Trophoblast cell (in vitro differentiated cells and primary cell): Measurements from ENCODE around the gene NEUROD2.

Experiments
- DNase-seq, 2 donors: peaks; one replicate each; pipeline ENCODE4 v3.0.0-alpha.2; 2016
- H2AFZ ChIP-seq: 2 replicates; pipeline ENCODE4 v1.6.1; 2013; ENCODE audit warnings: low read length, moderate library complexity, mild to moderate bottlenecking; ENCODE audit not compliant: insufficient read depth, poor library complexity
- H2AK5ac ChIP-seq: 2 replicates; pipeline ENCODE4 v1.6.1; 2013; ENCODE audit warnings: mild to moderate bottlenecking, low read length
- H2BK120ac ChIP-seq: 2 replicates; pipeline ENCODE4 v1.6.1; 2013; ENCODE audit warnings: low read length, mild to moderate bottlenecking, moderate library complexity; ENCODE audit not compliant: insufficient read depth, poor library complexity
- H2BK12ac ChIP-seq: 2 replicates; pipeline ENCODE4 v1.6.1; 2013; ENCODE audit warnings: mild to moderate bottlenecking, low read length, moderate library complexity
- H2BK5ac ChIP-seq: 2 replicates; pipeline ENCODE4 v1.6.1; 2013; ENCODE audit warnings: low read length, low read depth, moderate library complexity, mild to moderate bottlenecking; ENCODE audit not compliant: poor library complexity
- H3K14ac ChIP-seq: 2 replicates; pipeline ENCODE4 v1.6.1; 2013; ENCODE audit warnings: mild to moderate bottlenecking, low read length
- H3K18ac ChIP-seq: 2 replicates; pipeline ENCODE4 v1.6.1; 2013; ENCODE audit warnings: mild to moderate bottlenecking, low read length
- H3K23ac ChIP-seq: 2 replicates; pipeline ENCODE4 v1.6.1; 2013; ENCODE audit warnings: low read length
- H3K27ac ChIP-seq: 2 replicates; pipeline ENCODE4 v1.5.1; 2013; ENCODE audit warnings: low read depth, mild to moderate bottlenecking, inconsistent platforms, low read length, moderate library complexity
- H3K27me3 ChIP-seq: 2 replicates; pipeline ENCODE4 v1.6.1; 2013; ENCODE audit warnings: inconsistent platforms, mild to moderate bottlenecking, low read length, moderate library complexity; ENCODE audit not compliant: insufficient read depth
- H3K36me3 ChIP-seq, 2 experiments: 1 replicate in 1 of 2; 2 replicates in 1 of 2; pipeline ENCODE4 v1.6.1; 2013; ENCODE audit warnings: low read length in 2 of 2, mild to moderate bottlenecking in 2 of 2, moderate library complexity in 1 of 2; ENCODE audit not compliant: insufficient read depth in 2 of 2, control insufficient read depth in 1 of 2
- H3K4ac ChIP-seq: 2 replicates; pipeline ENCODE4 v1.6.1; 2013; ENCODE audit warnings: low read depth, mild to moderate bottlenecking, low read length, moderate library complexity
- H3K4me1 ChIP-seq, 2 experiments: 1 replicate in 1 of 2; 2 replicates in 1 of 2; pipeline ENCODE4 v1.6.1; 2013; ENCODE audit warnings: low read length in 2 of 2, mild to moderate bottlenecking in 2 of 2, moderate library complexity in 1 of 2; ENCODE audit not compliant: insufficient read depth in 2 of 2, control insufficient read depth in 1 of 2
- H3K4me2 ChIP-seq: 2 replicates; pipeline ENCODE4 v1.6.1; 2013; ENCODE audit warnings: inconsistent platforms, mild to moderate bottlenecking, low read length, moderate library complexity
- H3K4me3 ChIP-seq: 2 replicates; pipeline ENCODE4 v1.5.1; 2013; ENCODE audit warnings: mild to moderate bottlenecking, low read depth, low read length, inconsistent platforms
- H3K79me1 ChIP-seq: one replicate; pipeline ENCODE4 v1.6.1; 2013; ENCODE audit warnings: low read length
- H3K79me2 ChIP-seq: 2 replicates; pipeline ENCODE4 v1.6.1; 2013; ENCODE audit warnings: low read length, mild to moderate bottlenecking; ENCODE audit not compliant: control insufficient read depth, insufficient read depth, poor library complexity
- H3K9ac ChIP-seq: 2 replicates; pipeline ENCODE4 v1.6.1; 2013; ENCODE audit warnings: mild to moderate bottlenecking, low read length
- H3K9me3 ChIP-seq: 2 replicates; pipeline ENCODE4 v1.6.1; 2013; ENCODE audit warnings: low read depth, mild to moderate bottlenecking, control low read depth, inconsistent platforms, low read length; ENCODE audit not compliant: insufficient read depth
- H4K12ac ChIP-seq: 2 replicates; pipeline ENCODE4 v1.6.1; 2013; ENCODE audit warnings: low read depth, mild to moderate bottlenecking, low read length, moderate library complexity
- H4K8ac ChIP-seq: 2 replicates; pipeline ENCODE4 v1.6.1; 2013; ENCODE audit warnings: low read depth, mild to moderate bottlenecking, low read length, moderate library complexity
- H4K91ac ChIP-seq: one replicate; pipeline ENCODE4 v1.6.1; 2013; ENCODE audit warnings: low read depth, mild to moderate bottlenecking, low read length, moderate library complexity
- WGBS: extraction: QIAGEN DNeasy Blood & Tissue Kit; methylation state at CpG from one replicate; pipeline ENCODE4 v1.1.7; 2013; ENCODE audit warnings: missing lambda C conversion rate; ENCODE audit not compliant: insufficient read length, insufficient coverage; ENCODE audit errors: extremely low coverage; 5-methylcytosine and 5-hydroxymethylcytosine counted together

Gene NEUROD2

GRCh38 chr17:39569126-39569525 is 38.6 kb downstream of the NEUROD2 start:
- no peaks in the 10 kb centered on the region for H3K9me3 ChIP-seq
- no peak overlapping the region for H4K12ac ChIP-seq
- peaks cover 6 to 9% of the 10 kb centered on the region in 2 experiments for H3K36me3 ChIP-seq
- no peak overlapping the region for H3K4me2 ChIP-seq
- H3K14ac ChIP-seq: no peak overlapping the region
- no peak overlapping the region for H4K91ac ChIP-seq
- no peak overlapping the region for H2BK5ac ChIP-seq
- no peak overlapping the region for H2AK5ac ChIP-seq
- no peak overlapping the region for H4K8ac ChIP-seq
- no peak for DNase-seq
- H3K79me2 ChIP-seq: peaks cover 1% of the 10 kb centered on the region
- H3K4me1 ChIP-seq: peaks cover 3% of the 10 kb centered on the region in 2 experiments
- H2AFZ ChIP-seq: no peak overlapping the region
- H3K4ac ChIP-seq: no peak overlapping the region
- H3K9ac ChIP-seq: no peak overlapping the region
- no peak overlapping the region for H2BK120ac ChIP-seq
- H3K79me1 ChIP-seq: peaks cover 2% of the 10 kb centered on the region
- no peak overlapping the region for H3K27ac ChIP-seq
- no peak overlapping the region for H3K4me3 ChIP-seq
- no peak overlapping the region for H2BK12ac ChIP-seq
- H3K23ac ChIP-seq: no peak overlapping the region
- WGBS: no CpG with 5 or more reads among the region's 1 CpG
- no peaks in the 10 kb centered on the region for H3K27me3 ChIP-seq
- no peak overlapping the region for H3K18ac ChIP-seq

GRCh38 chr17:39568702-39569101 is 39.0 kb downstream of the NEUROD2 start:
- H3K4me3 ChIP-seq: no peak overlapping the region
- peaks cover 2% of the 10 kb centered on the region for H3K79me1 ChIP-seq
- H2AK5ac ChIP-seq: no peak overlapping the region
- no peaks in the 10 kb centered on the region for H3K9me3 ChIP-seq
- H2BK12ac ChIP-seq: no peak overlapping the region
- H3K27me3 ChIP-seq: no peaks in the 10 kb centered on the region
- H2AFZ ChIP-seq: no peak overlapping the region
- H3K9ac ChIP-seq: no peak overlapping the region
- H4K8ac ChIP-seq: no peak overlapping the region
- H4K91ac ChIP-seq: no peak overlapping the region
- H3K14ac ChIP-seq: no peak overlapping the region
- whole genome bisulfite sequencing: no CpG with 5 or more reads among the region's 9 CpGs
- no peak overlapping the region for H3K27ac ChIP-seq
- H2BK120ac ChIP-seq: no peak overlapping the region
- no peak overlapping the region for H3K18ac ChIP-seq
- no peak for DNase-seq
- no peak overlapping the region for H3K4me2 ChIP-seq
- no peak overlapping the region for H3K4ac ChIP-seq
- no peak overlapping the region for H3K23ac ChIP-seq
- H2BK5ac ChIP-seq: no peak overlapping the region
- H3K36me3 ChIP-seq: peaks cover 6 to 9% of the 10 kb centered on the region in 2 experiments
- no peak overlapping the region for H4K12ac ChIP-seq
- peaks cover 1% of the 10 kb centered on the region for H3K79me2 ChIP-seq
- H3K4me1 ChIP-seq: no peaks in the 10 kb centered on the region

DNA sequence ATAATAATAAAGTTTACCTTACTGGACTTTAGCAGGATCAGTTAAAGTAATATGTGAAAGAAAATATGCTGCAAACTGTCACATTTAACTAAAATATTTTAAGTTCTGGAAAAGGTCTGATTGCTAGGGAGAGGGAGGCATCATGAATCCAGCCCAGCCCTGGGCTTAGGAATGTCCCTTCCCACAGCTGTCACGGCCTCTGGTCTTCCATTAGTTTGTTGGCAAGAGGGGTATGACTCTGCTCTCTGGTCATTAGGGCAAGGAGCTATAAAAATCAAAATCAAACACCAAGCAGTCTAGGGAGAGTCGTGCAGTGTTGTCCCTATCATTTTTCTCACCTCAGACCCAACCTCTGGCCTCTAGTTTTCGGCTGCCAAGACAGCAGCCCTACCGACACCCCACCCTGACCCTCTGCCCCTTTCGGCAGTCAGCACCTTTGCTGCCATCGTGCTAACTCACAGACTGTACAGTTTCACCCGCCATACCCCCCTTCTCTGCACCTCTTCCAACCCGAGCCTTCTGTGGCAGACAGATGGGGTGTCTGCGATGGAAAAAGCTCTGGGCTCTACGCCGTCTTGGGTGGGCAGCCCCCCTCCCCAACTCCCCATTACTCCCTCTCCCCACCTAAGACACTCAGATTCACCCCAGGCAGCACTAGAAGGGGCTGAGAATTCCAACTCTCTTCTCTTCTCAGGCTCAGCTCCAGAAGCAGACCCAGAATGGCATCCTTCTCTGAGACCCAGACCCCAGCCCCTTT is 41.4 kb downstream of the NEUROD2 start:
- Histone ChIP-seq H2BK5ac (no peak overlapping the region), H3K23ac (no peak overlapping the region), H4K12ac (no peak overlapping the region), H2BK12ac (no peak overlapping the region), H3K9ac (no peak overlapping the region), H2AK5ac (no peak overlapping the region), H3K4me3 (no peak overlapping the region), H4K91ac (no peak overlapping the region), H3K27me3 (no peaks in the 10 kb centered on the region), H3K79me2 (no peaks in the 10 kb centered on the region), H3K4me1 (no peaks in the 10 kb centered on the region), H3K36me3 (peaks cover 6 to 10% of the 10 kb centered on the region in 2 experiments), H3K79me1 (no peaks in the 10 kb centered on the region), H2BK120ac (no peak overlapping the region), H2AFZ (no peak overlapping the region), H3K4ac (no peak overlapping the region), H3K27ac (no peak overlapping the region), H3K9me3 (no peaks in the 10 kb centered on the region), H3K14ac (no peak overlapping the region), H3K18ac (no peak overlapping the region), H4K8ac (no peak overlapping the region), H3K4me2 (no peak overlapping the region)
- WGBS: no CpG with 5 or more reads among the region's 11 CpGs
- DNase-seq: no peak

- WGBS: no CpG with 5 or more reads among the region's 4 CpGs
- Histone ChIP-seq H3K9me3 (no peaks in the 10 kb centered on the region), H4K12ac (no peak overlapping the region), H2AFZ (no peak overlapping the region), H4K8ac (no peak overlapping the region), H3K4me1 (no peaks in the 10 kb centered on the region), H3K14ac (no peak overlapping the region), H3K4me3 (no peak overlapping the region), H3K23ac (no peak overlapping the region), H2BK120ac (no peak overlapping the region), H4K91ac (no peak overlapping the region), H3K36me3 (peaks cover 6 to 9% of the 10 kb centered on the region in 2 experiments), H3K79me2 (no peaks in the 10 kb centered on the region), H3K79me1 (no peaks in the 10 kb centered on the region), H3K27me3 (no peaks in the 10 kb centered on the region), H2BK5ac (no peak overlapping the region), H3K18ac (no peak overlapping the region), H3K27ac (no peak overlapping the region), H2AK5ac (no peak overlapping the region), H2BK12ac (no peak overlapping the region), H3K4ac (no peak overlapping the region), H3K9ac (no peak overlapping the region), H3K4me2 (no peak overlapping the region)
- DNase-seq: peak; percentile 31 to 60
Measured at GRCh38 chr17:39564211-39564848, 43.4 kb downstream of the NEUROD2 start.
